IPS-15b (cell line): ENCODE measurements around the gene REX1BD.
A peak's percentile ranks its signal among the peaks of the same experiment; 100 is the strongest.

Experiments
- H3K27me3 ChIP-seq: one replicate; pipeline ENCODE4 v1.6.1; 2013; ENCODE audit warnings: low read length; ENCODE audit not compliant: control insufficient read depth, insufficient read depth
- H3K36me3 ChIP-seq: one replicate; pipeline ENCODE4 v1.6.1; 2013; ENCODE audit warnings: low read length; ENCODE audit not compliant: control insufficient read depth, insufficient read depth
- H3K4me1 ChIP-seq: one replicate; pipeline ENCODE4 v1.6.1; 2013; ENCODE audit warnings: mild to moderate bottlenecking, low read length; ENCODE audit not compliant: control insufficient read depth, insufficient read depth
- H3K4me3 ChIP-seq: one replicate; pipeline ENCODE4 v1.5.1; 2013; ENCODE audit warnings: low read depth, low read length
- H3K9ac ChIP-seq: one replicate; pipeline ENCODE4 v1.6.1; 2013; ENCODE audit warnings: low read depth, mild to moderate bottlenecking, low read length
- H3K9me3 ChIP-seq: one replicate; pipeline ENCODE4 v1.6.1; 2013; ENCODE audit warnings: mild to moderate bottlenecking, low read length; ENCODE audit not compliant: control insufficient read depth, insufficient read depth

REX1BD gene

DNA sequence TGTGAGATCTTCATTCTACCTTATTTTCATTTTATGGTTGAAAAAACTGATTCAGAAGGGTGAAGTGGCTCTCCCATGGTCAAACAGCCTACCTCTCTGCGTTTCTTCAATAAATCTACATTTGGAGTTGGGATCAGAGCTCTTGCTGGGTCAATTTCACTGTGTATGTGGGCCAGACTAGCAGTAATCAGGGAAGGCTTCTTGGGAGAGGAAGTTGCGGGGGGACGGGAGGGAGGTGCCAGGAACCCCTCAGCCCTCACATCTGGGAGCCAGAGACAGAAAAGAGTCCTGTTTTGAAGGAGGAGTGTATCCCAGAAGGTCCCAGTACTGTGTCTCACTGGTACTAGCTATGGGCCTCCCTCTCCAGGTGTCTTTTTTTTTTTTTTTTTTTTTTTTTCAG lies 30.0 kb upstream of the REX1BD start:
- H3K4me3 ChIP-seq: peak overlapping the region; percentile 60
- H3K27me3 ChIP-seq: no peaks in the 10 kb centered on the region
- H3K9me3 ChIP-seq: no peaks in the 10 kb centered on the region
- peaks cover 3% of the 10 kb centered on the region for H3K4me1 ChIP-seq
- peaks cover 15% of the 10 kb centered on the region for H3K36me3 ChIP-seq
- H3K9ac ChIP-seq: no peak overlapping the region

DNA sequence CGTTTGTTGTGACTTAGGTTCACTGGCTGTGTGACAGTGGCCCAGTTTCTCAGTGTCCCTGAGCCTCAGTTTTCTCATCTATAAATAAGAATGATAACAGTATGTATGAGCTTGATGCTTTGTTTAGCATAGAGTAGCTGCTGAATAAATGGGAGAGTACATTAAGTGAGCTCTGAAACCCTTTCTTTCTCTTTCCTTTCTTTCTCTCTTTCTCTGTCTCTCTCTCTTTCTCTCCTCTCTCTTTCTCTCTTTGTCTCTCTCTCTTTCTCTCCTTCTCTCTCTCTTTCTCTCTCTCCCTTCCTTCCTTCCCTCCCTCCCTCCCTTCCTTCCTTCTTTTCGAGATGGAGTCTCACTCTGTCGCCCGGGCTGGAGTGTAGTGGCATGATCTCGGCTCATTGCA lies 28.9 kb upstream of the REX1BD start:
- Histone ChIP-seq H3K4me3 (no peak overlapping the region), H3K36me3 (peaks cover 17% of the 10 kb centered on the region), H3K9me3 (no peaks in the 10 kb centered on the region), H3K4me1 (peaks cover 3% of the 10 kb centered on the region), H3K9ac (peak overlapping the region; percentile 60), H3K27me3 (no peaks in the 10 kb centered on the region)

DNA sequence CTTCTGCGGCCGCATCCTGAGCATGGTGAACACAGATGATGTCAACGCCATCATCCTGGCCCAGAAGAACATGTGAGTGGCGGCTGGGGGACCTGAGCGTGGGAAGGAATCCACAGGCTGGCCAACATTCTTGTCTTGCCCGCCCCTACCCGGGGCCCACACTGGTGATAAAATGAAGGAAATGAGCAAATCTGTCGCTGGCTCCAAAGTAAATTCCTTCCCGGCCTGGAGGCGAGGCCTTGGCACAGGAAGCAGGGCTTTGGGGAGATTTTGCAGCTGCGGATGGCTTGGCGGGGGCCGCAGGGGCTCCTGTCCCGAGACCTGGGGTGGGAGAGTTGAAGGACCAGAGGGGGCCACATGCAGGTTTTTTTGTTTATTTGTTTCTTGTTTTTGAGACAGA lies 26.5 kb upstream of the REX1BD start:
- Histone ChIP-seq H3K36me3 (peaks cover 33% of the 10 kb centered on the region), H3K9me3 (no peaks in the 10 kb centered on the region), H3K9ac (no peak overlapping the region), H3K27me3 (no peaks in the 10 kb centered on the region), H3K4me3 (no peak overlapping the region), H3K4me1 (peaks cover 3% of the 10 kb centered on the region)

DNA sequence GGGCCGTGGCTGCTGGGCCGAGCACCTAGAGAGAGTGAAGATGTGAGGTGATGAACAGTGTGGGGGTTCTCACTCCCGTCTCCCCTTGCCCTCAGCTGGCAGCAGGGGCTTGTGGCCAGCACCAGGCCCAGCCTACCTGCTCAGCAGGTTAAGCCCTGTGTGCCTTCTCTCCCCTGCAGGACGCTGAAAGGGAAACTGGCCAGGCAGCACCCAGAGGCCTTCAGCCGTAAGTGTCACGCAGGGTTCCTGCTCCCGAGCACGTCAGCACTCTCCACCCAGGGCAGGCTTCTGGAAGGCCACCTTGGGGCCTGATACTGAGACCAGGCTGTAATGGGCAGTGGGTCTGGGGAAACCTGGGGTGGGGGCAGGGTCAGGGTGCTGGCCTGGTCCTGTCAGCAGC lies 21.6 kb upstream of the REX1BD start:
- Histone ChIP-seq H3K27me3 (no peaks in the 10 kb centered on the region), H3K9ac (no peak overlapping the region), H3K36me3 (peaks cover 51% of the 10 kb centered on the region), H3K4me3 (no peak overlapping the region), H3K4me1 (no peaks in the 10 kb centered on the region), H3K9me3 (no peaks in the 10 kb centered on the region)

DNA sequence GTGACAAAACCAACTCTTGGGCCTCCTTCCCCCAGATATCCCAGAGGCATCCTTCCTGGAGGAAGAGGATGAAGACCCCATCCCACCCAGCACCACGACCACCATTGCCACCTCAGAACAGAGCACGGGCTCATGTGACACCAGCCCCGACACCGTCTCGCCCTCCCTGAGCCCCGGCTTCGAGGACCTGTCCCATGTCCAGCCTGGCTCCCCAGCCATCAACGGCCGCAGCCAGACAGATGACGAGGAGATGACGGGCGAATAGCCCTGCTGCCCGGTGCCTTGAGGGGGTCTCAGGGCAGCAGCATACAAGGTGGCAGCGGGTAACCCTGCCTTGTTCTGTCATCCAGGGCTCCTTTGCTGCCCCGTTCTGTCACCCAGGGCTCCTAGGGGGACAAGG lies 20.2 kb upstream of the REX1BD start:
- Histone ChIP-seq H3K27me3 (no peaks in the 10 kb centered on the region), H3K4me3 (no peak overlapping the region), H3K9me3 (no peaks in the 10 kb centered on the region), H3K4me1 (peaks cover 8% of the 10 kb centered on the region), H3K9ac (no peak overlapping the region), H3K36me3 (peaks cover 49% of the 10 kb centered on the region)

DNA sequence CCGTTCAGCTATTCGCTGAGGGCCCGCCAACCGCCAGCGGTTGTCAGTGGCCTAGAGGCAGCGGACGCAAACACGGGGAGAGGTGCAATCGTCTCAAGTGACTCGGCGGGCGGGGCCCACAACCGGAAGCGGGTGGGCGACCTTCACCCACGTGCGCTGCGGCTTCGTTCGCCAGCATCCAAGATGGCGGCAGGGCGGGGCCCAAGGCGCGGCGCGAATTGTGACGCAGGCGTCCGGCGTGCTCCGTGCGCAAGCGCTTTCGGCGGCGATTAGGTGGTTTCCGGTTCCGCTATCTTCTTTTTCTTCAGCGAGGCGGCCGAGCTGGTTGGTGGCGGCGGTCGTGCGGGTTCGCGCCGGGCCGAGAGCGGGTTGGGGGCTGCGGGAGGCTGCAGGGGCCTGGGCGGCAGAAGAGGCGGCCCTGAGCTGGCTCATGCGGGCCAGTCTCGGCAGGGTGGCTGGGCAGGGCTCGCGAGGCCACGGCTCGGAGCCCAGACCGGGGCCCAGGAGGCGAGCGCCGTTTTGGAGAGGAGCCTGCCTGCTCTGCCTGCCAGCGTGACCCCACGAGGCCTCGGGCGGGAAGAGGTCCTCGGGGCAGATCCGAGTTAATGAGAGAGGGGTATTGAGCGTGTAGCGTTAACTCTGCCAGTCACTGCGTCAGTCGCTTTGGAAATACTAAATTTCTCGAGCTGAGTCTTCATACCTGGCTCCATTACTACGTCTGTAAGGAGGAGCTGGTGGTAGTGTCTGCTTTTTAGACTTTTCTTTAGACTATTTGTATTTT lies 16.8 kb upstream of the REX1BD start, which contains the start of gene UBA52:
UBA52 (plus strand) TSS at position 294 of the 781 bp plus-strand sequence. CDS start 1,444 bp downstream, outside the sequence.
- Histone ChIP-seq H3K4me1 (peaks cover 8% of the 10 kb centered on the region), H3K9me3 (no peaks in the 10 kb centered on the region), H3K9ac (peak within 1 kb of the TSS; percentile 88), H3K36me3 (peaks cover 61% of the 10 kb centered on the region), H3K27me3 (no peaks in the 10 kb centered on the region), H3K4me3 (peak within 1 kb of the TSS; percentile 95)

DNA sequence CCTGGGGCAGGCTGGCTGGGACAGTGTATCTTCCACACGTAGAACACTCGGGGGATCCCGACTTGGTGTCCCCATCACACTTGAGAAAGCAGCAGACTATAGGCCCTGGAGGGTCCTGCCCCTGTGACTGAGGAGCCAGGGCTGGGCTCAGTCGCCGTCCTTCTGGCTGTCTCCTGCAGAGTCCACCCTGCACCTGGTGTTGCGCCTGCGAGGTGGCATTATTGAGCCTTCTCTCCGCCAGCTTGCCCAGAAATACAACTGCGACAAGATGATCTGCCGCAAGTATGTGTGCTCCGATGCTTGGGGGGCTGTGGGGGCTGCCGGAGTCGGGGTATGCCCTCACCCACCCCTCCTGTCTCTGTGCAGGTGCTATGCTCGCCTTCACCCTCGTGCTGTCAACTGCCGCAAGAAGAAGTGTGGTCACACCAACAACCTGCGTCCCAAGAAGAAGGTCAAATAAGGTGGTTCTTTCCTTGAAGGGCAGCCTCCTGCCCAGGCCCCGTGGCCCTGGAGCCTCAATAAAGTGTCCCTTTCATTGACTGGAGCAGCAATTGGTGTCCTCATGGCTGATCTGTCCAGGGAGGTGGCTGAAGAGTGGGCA lies 13.8 kb upstream of the REX1BD start:
- Histone ChIP-seq H3K9ac (no peak overlapping the region), H3K4me1 (peaks cover 8% of the 10 kb centered on the region), H3K4me3 (no peak overlapping the region), H3K9me3 (no peaks in the 10 kb centered on the region), H3K27me3 (no peaks in the 10 kb centered on the region), H3K36me3 (peaks cover 45% of the 10 kb centered on the region)

DNA sequence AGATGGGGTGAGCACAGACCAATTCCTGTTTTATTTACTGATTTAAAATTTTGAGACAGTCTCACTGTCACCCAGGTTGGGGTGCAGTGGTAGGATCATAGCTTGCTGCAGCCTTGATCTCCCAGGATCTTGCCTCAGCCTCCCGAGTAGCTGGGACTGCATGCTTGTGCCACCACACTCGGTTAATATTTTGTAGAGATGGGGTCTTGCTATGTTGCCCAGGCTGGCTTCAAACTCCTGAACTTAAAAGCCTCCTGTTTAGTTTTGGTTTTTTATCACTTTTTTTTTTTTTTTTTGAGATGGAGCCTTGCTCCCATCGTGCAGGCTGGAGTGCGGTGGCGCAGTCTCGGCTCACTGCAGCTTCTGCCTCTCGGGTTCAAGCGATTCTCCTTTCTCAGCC lies 12.2 kb upstream of the REX1BD start:
- Histone ChIP-seq H3K36me3 (peaks cover 45% of the 10 kb centered on the region), H3K9ac (no peak overlapping the region), H3K9me3 (no peaks in the 10 kb centered on the region), H3K4me3 (no peak overlapping the region), H3K27me3 (no peaks in the 10 kb centered on the region), H3K4me1 (peaks cover 8% of the 10 kb centered on the region)

DNA sequence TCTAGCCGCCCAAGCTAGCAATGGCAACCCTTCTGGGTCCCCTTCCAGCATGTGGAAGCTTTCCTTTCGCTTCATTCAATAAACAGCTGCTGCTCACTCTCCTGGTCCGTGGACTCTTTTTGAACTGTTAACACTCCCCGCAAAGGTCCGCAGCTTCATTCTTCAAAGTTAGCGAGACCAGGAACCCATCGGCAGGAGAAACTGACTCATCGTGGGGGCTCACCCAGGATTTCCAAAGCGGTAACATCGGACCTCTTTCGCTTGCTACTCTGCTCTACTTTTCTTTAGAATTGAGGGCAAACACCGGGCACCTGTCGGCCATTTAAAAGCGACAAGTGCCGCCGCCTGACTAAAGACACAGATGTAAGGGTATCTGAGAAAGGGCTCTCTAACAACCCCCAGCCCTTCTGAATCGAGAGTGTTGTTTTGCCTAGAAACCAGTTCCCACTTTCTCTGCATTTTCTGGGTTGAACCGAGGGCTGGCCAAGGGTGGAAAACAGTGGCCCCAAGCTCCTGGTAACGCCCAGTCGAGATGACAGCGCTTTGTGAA lies 11.2 kb upstream of the REX1BD start:
- Histone ChIP-seq H3K27me3 (no peaks in the 10 kb centered on the region), H3K4me1 (peaks cover 8% of the 10 kb centered on the region), H3K9me3 (no peaks in the 10 kb centered on the region), H3K4me3 (no peak overlapping the region), H3K36me3 (peaks cover 45% of the 10 kb centered on the region), H3K9ac (no peak overlapping the region)

DNA sequence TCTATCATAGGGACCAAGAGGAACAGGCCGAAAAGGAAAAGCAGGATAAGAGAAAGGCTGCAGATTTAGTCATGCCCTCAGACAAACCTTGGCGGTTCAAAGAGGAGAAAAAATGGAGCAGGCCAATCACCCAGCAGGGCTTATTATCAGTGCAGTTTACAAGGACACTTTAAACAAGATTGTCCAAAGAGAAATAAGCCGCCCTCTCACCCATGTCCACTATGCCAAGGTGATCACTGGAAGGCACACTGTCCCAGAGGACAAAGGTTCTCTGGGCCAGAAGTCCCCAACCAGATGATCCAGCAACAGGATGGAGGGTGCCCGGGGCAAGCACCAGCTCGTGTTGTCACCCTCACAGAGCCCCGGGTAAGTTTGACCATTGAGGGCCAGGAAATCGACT lies 8.3 kb upstream of the REX1BD start:
- Histone ChIP-seq H3K4me3 (no peak overlapping the region), H3K27me3 (no peaks in the 10 kb centered on the region), H3K9ac (no peak overlapping the region), H3K36me3 (peaks cover 18% of the 10 kb centered on the region), H3K9me3 (no peaks in the 10 kb centered on the region), H3K4me1 (no peaks in the 10 kb centered on the region)

DNA sequence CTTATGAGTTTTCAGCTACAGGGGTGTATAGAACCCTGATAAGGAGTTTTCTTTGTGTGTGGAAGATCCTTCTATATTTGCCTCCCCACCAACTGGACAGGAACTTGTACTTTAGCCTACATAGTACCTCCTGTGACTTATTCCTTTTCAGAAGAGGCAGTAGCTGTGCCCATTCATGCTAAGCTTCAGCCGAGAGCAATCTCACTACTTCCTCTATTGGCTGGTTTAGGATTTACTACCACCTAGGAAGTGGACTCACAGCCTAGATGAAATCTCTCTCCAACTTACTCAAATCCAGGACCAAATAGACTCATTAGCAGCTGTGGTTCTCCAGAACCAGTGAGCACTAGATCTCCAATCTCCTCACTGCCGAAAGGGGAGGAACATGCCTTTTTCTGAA lies 2.3 kb upstream of the REX1BD start:
- Histone ChIP-seq H3K27me3 (no peaks in the 10 kb centered on the region), H3K4me1 (peaks cover 5% of the 10 kb centered on the region), H3K4me3 (no peak overlapping the region), H3K9ac (no peak overlapping the region), H3K9me3 (no peaks in the 10 kb centered on the region), H3K36me3 (peaks cover 5% of the 10 kb centered on the region)

DNA sequence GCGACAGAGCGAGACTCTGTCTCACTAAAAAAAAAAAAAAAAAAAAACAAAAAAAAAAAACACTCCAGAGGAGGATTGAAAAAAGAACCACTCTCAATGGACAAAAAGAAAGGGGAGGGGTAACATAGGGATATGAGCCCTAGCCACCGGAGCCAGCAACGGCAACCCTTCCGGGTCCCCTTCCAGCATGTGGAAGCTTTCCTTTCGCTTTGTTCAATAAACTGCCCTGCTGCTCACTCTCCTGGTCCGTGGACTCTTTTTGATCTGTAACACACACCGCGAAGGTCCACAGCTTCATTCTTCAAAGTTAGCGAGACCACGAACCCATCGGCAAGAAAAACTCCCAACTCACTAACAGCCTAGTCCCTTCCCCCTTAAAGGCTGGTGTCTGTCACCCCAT lies 1.0 kb upstream of the REX1BD start:
- Histone ChIP-seq H3K27me3 (no peaks in the 10 kb centered on the region), H3K36me3 (peaks cover 5% of the 10 kb centered on the region), H3K4me3 (peak overlapping the region; percentile 98), H3K4me1 (peaks cover 5% of the 10 kb centered on the region), H3K9me3 (no peaks in the 10 kb centered on the region), H3K9ac (no peak overlapping the region)
